Mesendoderm (in vitro differentiated cells): ENCODE measurements around the gene FAM149A. TPM values are rescaled to one million over a fixed set of nuclear protein-coding genes. Genes with fewer than 3 reads are reported as not detected.
A peak's percentile ranks its signal among the peaks of the same experiment; 100 is the strongest.

Source experiments
- DNase-seq: peaks from one replicate; pipeline ENCODE4 v3.0.0; 2013
- H2AK5ac ChIP-seq: 2 replicates; pipeline ENCODE4 v1.6.1; 2013; ENCODE audit warnings: low read length, inconsistent platforms
- H2BK120ac ChIP-seq: 2 replicates; pipeline ENCODE4 v1.6.1; 2013; ENCODE audit warnings: low read depth, mild to moderate bottlenecking, low read length, moderate library complexity, mixed read lengths
- H2BK15ac ChIP-seq: replicated peaks from 2 replicates; pipeline ENCODE4 v1.6.1; 2013; ENCODE audit warnings: low read depth, mild to moderate bottlenecking, moderate library complexity
- H2BK5ac ChIP-seq: 2 replicates; pipeline ENCODE4 v1.6.1; 2013; ENCODE audit warnings: low read length, inconsistent platforms
- H3K18ac ChIP-seq: 2 replicates; pipeline ENCODE4 v1.6.1; 2013; ENCODE audit warnings: mild to moderate bottlenecking, low read length, mixed read lengths
- H3K23ac ChIP-seq: one replicate; pipeline ENCODE4 v1.6.1; 2013; ENCODE audit warnings: low read length
- H3K27ac ChIP-seq: 2 replicates; pipeline ENCODE4 v1.5.1; 2013; ENCODE audit warnings: low read depth, mild to moderate bottlenecking, inconsistent platforms, low read length, moderate library complexity
- H3K27me3 ChIP-seq: 2 replicates; pipeline ENCODE4 v1.6.1; 2013; ENCODE audit warnings: low read length, control low read depth, mild to moderate bottlenecking, inconsistent platforms; ENCODE audit not compliant: insufficient read depth, poor library complexity
- H3K36me3 ChIP-seq: 2 replicates; pipeline ENCODE4 v1.6.1; 2013; ENCODE audit warnings: low read length, inconsistent platforms; ENCODE audit not compliant: control insufficient read depth, insufficient read depth
- H3K4ac ChIP-seq: one replicate; pipeline ENCODE4 v1.6.1; 2013; ENCODE audit warnings: low read depth, mild to moderate bottlenecking, low read length, moderate library complexity
- H3K4me1 ChIP-seq: 2 replicates; pipeline ENCODE4 v1.6.1; 2013; ENCODE audit warnings: low read depth, low read length, inconsistent platforms; ENCODE audit not compliant: control insufficient read depth
- H3K4me2 ChIP-seq: 2 replicates; pipeline ENCODE4 v1.6.1; 2013; ENCODE audit warnings: low read length
- H3K4me3 ChIP-seq: 2 replicates; pipeline ENCODE4 v1.5.1; 2013; ENCODE audit warnings: mild to moderate bottlenecking, low read length
- H3K56ac ChIP-seq: one replicate; pipeline ENCODE4 v1.6.1; 2013; ENCODE audit warnings: low read length
- H3K79me1 ChIP-seq: 2 replicates; pipeline ENCODE4 v1.6.1; 2013; ENCODE audit warnings: low read length, inconsistent platforms
- H3K79me2 ChIP-seq: 2 replicates; pipeline ENCODE4 v1.6.1; 2013; ENCODE audit warnings: mild to moderate bottlenecking, low read length; ENCODE audit not compliant: control insufficient read depth, insufficient read depth
- H3K9ac ChIP-seq: 2 replicates; pipeline ENCODE4 v1.6.1; 2013; ENCODE audit warnings: low read length, inconsistent platforms
- H4K5ac ChIP-seq: one replicate; pipeline ENCODE4 v1.6.1; 2013; ENCODE audit warnings: low read length
- H4K8ac ChIP-seq: one replicate; pipeline ENCODE4 v1.6.1; 2013; ENCODE audit warnings: low read depth, mild to moderate bottlenecking, control low read depth, low read length, moderate library complexity
- WGBS: extraction: QIAGEN DNeasy Blood & Tissue Kit; methylation state at CpG from one replicate; pipeline ENCODE4 v1.1.7; 2013; ENCODE audit warnings: low lambda C conversion rate, missing lambda C conversion rate; ENCODE audit not compliant: insufficient coverage; ENCODE audit errors: extremely low coverage; 5-methylcytosine and 5-hydroxymethylcytosine counted together
- polyA plus RNA-seq, 2 experiments: library from polyadenylated mRNA; stranded (reverse); fragments of 200-250 nt; gene quantifications; one replicate each; pipeline ENCODE4 v1.2.3, GENCODE V29; 2013

FAM149A gene
- polyA plus RNA-seq (2013, experiment 1 of 2), result 4.5 TPM
- 4.9 TPM for polyA plus RNA-seq (2013, experiment 2 of 2)

DNA sequence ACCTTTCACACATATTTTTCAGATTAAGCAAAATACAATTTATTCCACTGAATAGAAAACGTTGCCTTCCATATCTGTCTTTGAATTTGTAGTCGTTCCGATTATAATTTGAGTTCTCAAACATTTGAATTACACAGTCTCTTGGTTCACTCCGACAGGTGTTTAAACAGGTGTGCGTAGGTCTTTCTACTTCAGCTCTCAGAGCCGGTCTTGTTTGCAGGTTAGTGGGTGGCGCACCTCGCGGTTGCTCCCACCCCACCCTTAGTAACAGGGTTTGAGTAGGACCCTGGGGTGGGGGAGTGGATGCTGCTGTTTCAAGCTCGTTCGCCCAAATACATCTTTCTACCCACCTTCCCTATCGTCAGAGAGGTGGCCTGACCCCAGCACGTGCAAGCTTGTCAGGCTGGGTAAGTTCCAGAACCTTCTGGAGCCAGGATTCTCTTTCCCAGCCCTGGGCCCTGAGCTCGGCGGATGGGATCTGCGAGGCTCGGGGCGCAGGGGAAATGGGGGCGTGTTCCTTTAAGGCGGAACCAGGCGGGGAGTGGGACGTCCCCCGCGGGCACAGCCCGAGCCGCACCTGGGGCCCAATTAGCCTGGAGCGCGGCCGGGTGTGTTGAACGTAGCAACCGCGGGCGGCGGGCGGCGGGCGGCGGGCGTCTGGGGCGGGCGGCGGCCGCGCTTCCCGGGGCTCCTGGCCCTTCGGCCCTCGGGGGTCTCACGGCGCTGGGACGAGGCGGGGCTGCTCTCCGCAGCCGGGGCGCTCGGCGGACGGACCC is at the start of gene FAM149A:
Gene FAM149A (plus strand): TSS at position 591 of the 776 bp plus-strand sequence.
- WGBS, result no CpG with 5 or more reads among the region's 57 CpGs
- no peaks in the 10 kb centered on the region for H3K79me1 ChIP-seq
- peak within 1 kb of the TSS; percentile 6 for H3K4ac ChIP-seq
- peak within 1 kb of the TSS; percentile 80 for H3K56ac ChIP-seq
- no peak within 1 kb of the TSS for H4K5ac ChIP-seq
- H3K18ac ChIP-seq, result peak within 1 kb of the TSS; percentile 43
- peak; percentile 34 for DNase-seq
- no peak within 1 kb of the TSS for H2BK120ac ChIP-seq
- no peak within 1 kb of the TSS for H2AK5ac ChIP-seq
- H4K8ac ChIP-seq, result no peak within 1 kb of the TSS
- H2BK15ac ChIP-seq, result no peak within 1 kb of the TSS
- peak within 1 kb of the TSS; percentile 23 for H3K4me3 ChIP-seq
- no peaks in the 10 kb centered on the region for H3K79me2 ChIP-seq
- H2BK5ac ChIP-seq, result no peak within 1 kb of the TSS
- H3K23ac ChIP-seq, result no peak within 1 kb of the TSS
- H3K36me3 ChIP-seq, result no peaks in the 10 kb centered on the region
- no peak within 1 kb of the TSS for H3K27ac ChIP-seq
- H3K4me1 ChIP-seq, result no peaks in the 10 kb centered on the region
- H3K4me2 ChIP-seq, result peak within 1 kb of the TSS; percentile 62
- peak within 1 kb of the TSS; percentile 30 for H3K9ac ChIP-seq
- H3K27me3 ChIP-seq, result no peaks in the 10 kb centered on the region

DNA sequence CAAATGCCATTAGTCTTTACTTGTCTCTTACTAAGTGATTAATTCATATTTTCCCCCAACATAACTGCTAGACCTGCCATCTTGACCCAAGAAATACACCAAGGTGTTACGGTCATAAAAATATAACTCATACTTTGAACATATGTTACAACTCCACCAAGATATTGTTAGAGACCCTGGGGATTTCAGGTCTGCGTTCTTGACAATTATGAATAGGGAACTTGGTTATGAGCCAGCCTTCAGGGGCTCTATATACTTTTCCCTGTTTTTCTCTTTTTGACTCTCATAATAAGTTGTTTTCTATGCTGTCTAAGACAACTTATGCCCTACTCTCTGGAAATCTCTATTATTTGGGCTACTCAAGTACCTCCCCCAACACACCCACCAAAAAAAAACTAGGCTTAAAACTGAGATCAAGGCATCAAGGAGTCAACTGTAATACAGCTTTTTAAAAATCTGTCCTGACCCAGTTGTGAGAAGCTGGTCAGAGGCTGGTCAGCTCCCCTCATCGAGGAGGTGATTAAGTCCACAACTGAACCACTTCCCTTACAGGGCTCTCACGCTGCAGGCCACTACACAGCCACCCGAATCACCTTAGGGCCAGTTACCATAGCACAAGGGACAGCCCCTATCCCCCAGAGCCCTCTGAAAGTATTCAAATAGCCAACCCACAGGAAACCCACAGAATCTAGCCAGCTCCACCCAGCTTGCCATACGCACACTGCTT is 46.1 kb upstream of the FAM149A start:
- H3K4me2 ChIP-seq, result no peak overlapping the region
- H3K27me3 ChIP-seq, result no peaks in the 10 kb centered on the region
- no CpG with 5 or more reads among the region's 6 CpGs for WGBS
- no peak overlapping the region for H3K4me3 ChIP-seq
- H3K79me2 ChIP-seq, result no peaks in the 10 kb centered on the region
- H3K9ac ChIP-seq, result no peak overlapping the region
- no peak overlapping the region for H2BK15ac ChIP-seq
- H3K4ac ChIP-seq, result no peak overlapping the region
- no peaks in the 10 kb centered on the region for H3K36me3 ChIP-seq
- H3K4me1 ChIP-seq, result no peaks in the 10 kb centered on the region
- no peak overlapping the region for H2AK5ac ChIP-seq
- no peak overlapping the region for H3K27ac ChIP-seq
- no peak overlapping the region for H3K56ac ChIP-seq
- H3K23ac ChIP-seq, result no peak overlapping the region
- no peak overlapping the region for H4K8ac ChIP-seq
- no peak overlapping the region for H2BK5ac ChIP-seq
- no peak for DNase-seq
- H3K79me1 ChIP-seq, result no peaks in the 10 kb centered on the region
- no peak overlapping the region for H4K5ac ChIP-seq
- no peak overlapping the region for H2BK120ac ChIP-seq
- no peak overlapping the region for H3K18ac ChIP-seq

- no peak overlapping the region for H2AK5ac ChIP-seq
- no peak overlapping the region for H3K56ac ChIP-seq
- H3K4me3 ChIP-seq, result no peak overlapping the region
- no peak overlapping the region for H2BK120ac ChIP-seq
- no peak overlapping the region for H4K8ac ChIP-seq
- no peak overlapping the region for H3K23ac ChIP-seq
- H2BK15ac ChIP-seq, result no peak overlapping the region
- DNase-seq, result no peak
- H3K36me3 ChIP-seq, result no peaks in the 10 kb centered on the region
- H3K4me1 ChIP-seq, result no peaks in the 10 kb centered on the region
- no peak overlapping the region for H3K4ac ChIP-seq
- H3K18ac ChIP-seq, result no peak overlapping the region
- H3K27ac ChIP-seq, result no peak overlapping the region
- no peak overlapping the region for H3K4me2 ChIP-seq
- no peak overlapping the region for H4K5ac ChIP-seq
- H3K27me3 ChIP-seq, result no peaks in the 10 kb centered on the region
- H3K9ac ChIP-seq, result no peak overlapping the region
- no peaks in the 10 kb centered on the region for H3K79me1 ChIP-seq
- WGBS, result no CpG with 5 or more reads among the region's 3 CpGs
- no peaks in the 10 kb centered on the region for H3K79me2 ChIP-seq
- H2BK5ac ChIP-seq, result no peak overlapping the region
Observed at GRCh38 chr4:186058980-186059316, 45.6 kb upstream of the FAM149A start.

GRCh38 chr4:186061921-186062320 is 42.6 kb upstream of the FAM149A start:
- H4K8ac ChIP-seq, result no peak overlapping the region
- H3K4me2 ChIP-seq, result no peak overlapping the region
- no peaks in the 10 kb centered on the region for H3K79me2 ChIP-seq
- no peak overlapping the region for H3K4ac ChIP-seq
- H2AK5ac ChIP-seq, result no peak overlapping the region
- no peak overlapping the region for H3K4me3 ChIP-seq
- H3K27ac ChIP-seq, result no peak overlapping the region
- no peaks in the 10 kb centered on the region for H3K36me3 ChIP-seq
- no peak overlapping the region for H3K9ac ChIP-seq
- H2BK5ac ChIP-seq, result no peak overlapping the region
- H2BK120ac ChIP-seq, result no peak overlapping the region
- H3K4me1 ChIP-seq, result no peaks in the 10 kb centered on the region
- H2BK15ac ChIP-seq, result no peak overlapping the region
- H3K56ac ChIP-seq, result no peak overlapping the region
- H3K79me1 ChIP-seq, result no peaks in the 10 kb centered on the region
- no peak for DNase-seq
- no peak overlapping the region for H4K5ac ChIP-seq
- H3K18ac ChIP-seq, result no peak overlapping the region
- 100% methylated on average over 1 of the region's 4 CpGs for WGBS
- no peaks in the 10 kb centered on the region for H3K27me3 ChIP-seq
- H3K23ac ChIP-seq, result no peak overlapping the region

DNA sequence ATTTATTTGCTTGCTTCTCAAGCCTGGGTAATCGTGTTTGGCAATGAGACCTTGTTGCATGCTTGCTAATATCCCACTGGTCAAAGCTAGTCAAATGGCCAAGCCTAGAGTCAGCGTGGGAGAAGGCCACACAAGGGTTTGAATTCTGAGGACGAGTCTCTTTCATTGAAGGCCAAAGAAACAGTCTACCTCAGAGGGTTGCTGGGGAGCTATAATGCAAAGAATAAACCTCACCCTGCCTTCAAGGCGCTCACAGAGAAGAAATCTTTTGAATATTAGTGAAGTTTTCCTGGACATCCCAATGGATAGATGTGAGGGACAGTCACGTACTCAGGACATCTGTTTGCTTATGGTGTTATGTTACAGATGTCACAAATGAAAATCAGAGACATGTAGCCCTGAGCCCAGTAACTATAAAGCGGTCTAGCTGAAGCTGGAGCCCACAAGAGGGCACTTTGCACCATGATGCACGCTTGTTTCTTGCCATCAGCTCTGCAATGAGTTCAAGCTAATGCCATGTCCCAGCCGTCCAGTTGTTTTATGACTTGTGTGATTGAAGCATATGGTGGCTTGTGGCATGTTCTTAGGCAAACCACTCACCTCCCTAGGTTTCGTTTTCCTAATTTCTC is 36.6 kb upstream of the FAM149A start:
- Histone ChIP-seq H3K27me3 (no peaks in the 10 kb centered on the region), H3K18ac (no peak overlapping the region), H2BK5ac (no peak overlapping the region), H3K56ac (no peak overlapping the region), H2AK5ac (no peak overlapping the region), H3K79me2 (no peaks in the 10 kb centered on the region), H3K79me1 (no peaks in the 10 kb centered on the region), H3K27ac (no peak overlapping the region), H4K8ac (no peak overlapping the region), H3K4ac (no peak overlapping the region), H2BK120ac (no peak overlapping the region), H3K4me3 (no peak overlapping the region), H3K23ac (no peak overlapping the region), H3K4me1 (no peaks in the 10 kb centered on the region), H3K4me2 (no peak overlapping the region), H3K36me3 (no peaks in the 10 kb centered on the region), H3K9ac (no peak overlapping the region), H4K5ac (no peak overlapping the region), H2BK15ac (no peak overlapping the region)
- peak; percentile 65 for DNase-seq
- WGBS, result no CpG with 5 or more reads among the region's 9 CpGs
